Activated CD4-positive, alpha-beta T cell treated with anti-CD3 and anti-CD28 coated beads, Interleukin-2, Interleukin-6, amounts not matched to agents 100 ng/mL and 50 ng/mL, durations not matched to agents 16 hours and 8 hours (primary cell): ENCODE data around the gene DSCAML1.

Source experiments
- DNase-seq: peaks from one replicate; pipeline ENCODE4 v3.0.0-alpha.2; 2020

The DSCAML1 gene

GRCh38 chr11:117629146-117629545, 167.9 kb downstream of the DSCAML1 start:
- no peak for DNase-seq

GRCh38 chr11:117627259-117627658, 169.8 kb downstream of the DSCAML1 start:
- no peak for DNase-seq

- no peak for DNase-seq
Measured at GRCh38 chr11:117626576-117626975, 170.4 kb downstream of the DSCAML1 start.

- no peak for DNase-seq
Measured at GRCh38 chr11:117625237-117625636, 171.8 kb downstream of the DSCAML1 start.

- DNase-seq = no peak
Measured at GRCh38 chr11:117623831-117624271, 173.2 kb downstream of the DSCAML1 start.

GRCh38 chr11:117621226-117621625, 175.8 kb downstream of the DSCAML1 start:
- DNase-seq = peak; percentile 31

- DNase-seq = no peak
Measured at GRCh38 chr11:117620659-117621058, 176.4 kb downstream of the DSCAML1 start.

- DNase-seq = no peak
Measured at GRCh38 chr11:117620086-117620485, 176.9 kb downstream of the DSCAML1 start.

GRCh38 chr11:117619661-117620060, 177.4 kb downstream of the DSCAML1 start:
- no peak for DNase-seq

- DNase-seq = no peak
Measured at GRCh38 chr11:117618982-117619355, 178.0 kb downstream of the DSCAML1 start.

- DNase-seq = no peak
Measured at GRCh38 chr11:117618302-117618981, 178.6 kb downstream of the DSCAML1 start.

GRCh38 chr11:117616979-117617378, 180.0 kb downstream of the DSCAML1 start:
- no peak for DNase-seq

- no peak for DNase-seq
Measured at GRCh38 chr11:117614728-117615127, 182.3 kb downstream of the DSCAML1 start.

- DNase-seq = no peak
Measured at GRCh38 chr11:117613521-117613920, 183.5 kb downstream of the DSCAML1 start.

GRCh38 chr11:117612177-117612576, 184.8 kb downstream of the DSCAML1 start:
- DNase-seq = no peak

GRCh38 chr11:117610901-117611300, 186.1 kb downstream of the DSCAML1 start:
- DNase-seq = no peak

GRCh38 chr11:117610045-117610444, 187.0 kb downstream of the DSCAML1 start:
- peak; percentile 62 for DNase-seq

GRCh38 chr11:117607449-117607848, 189.6 kb downstream of the DSCAML1 start:
- no peak for DNase-seq

- peak; percentile 4 for DNase-seq
Measured at GRCh38 chr11:117606790-117607189, 190.2 kb downstream of the DSCAML1 start.

- DNase-seq = peak; percentile 35
Measured at GRCh38 chr11:117606211-117606610, 190.8 kb downstream of the DSCAML1 start.

- DNase-seq = no peak
Measured at GRCh38 chr11:117605331-117605730, 191.7 kb downstream of the DSCAML1 start.

GRCh38 chr11:117604336-117604995, 192.6 kb downstream of the DSCAML1 start:
- DNase-seq = no peak

- no peak for DNase-seq
Measured at GRCh38 chr11:117603932-117604331, 193.1 kb downstream of the DSCAML1 start.

- DNase-seq = no peak
Measured at GRCh38 chr11:117601006-117601708, 195.9 kb downstream of the DSCAML1 start.
